GM12864 (cell line): Measurements from ENCODE around the gene ANK3.

Source experiments
- DNase-seq: peaks from one replicate; pipeline ENCODE4 v3.0.0-alpha.2; 2011; ENCODE audit warnings: low read depth
- H3K4me3 ChIP-seq: 2 replicates; pipeline ENCODE4 v1.5.1; 2011; ENCODE audit warnings: mild to moderate bottlenecking, low read depth, low read length, control low read depth
- TF ChIP-seq, protein P1 (sequence below): IDR thresholded peaks from 2 replicates; pipeline ENCODE4 v1.5.1; 2011; ENCODE audit warnings: low read depth, mild to moderate bottlenecking, moderate library complexity, low read length, control low read depth, inconsistent platforms; ENCODE audit errors: missing control alignments

Gene ANK3

DNA sequence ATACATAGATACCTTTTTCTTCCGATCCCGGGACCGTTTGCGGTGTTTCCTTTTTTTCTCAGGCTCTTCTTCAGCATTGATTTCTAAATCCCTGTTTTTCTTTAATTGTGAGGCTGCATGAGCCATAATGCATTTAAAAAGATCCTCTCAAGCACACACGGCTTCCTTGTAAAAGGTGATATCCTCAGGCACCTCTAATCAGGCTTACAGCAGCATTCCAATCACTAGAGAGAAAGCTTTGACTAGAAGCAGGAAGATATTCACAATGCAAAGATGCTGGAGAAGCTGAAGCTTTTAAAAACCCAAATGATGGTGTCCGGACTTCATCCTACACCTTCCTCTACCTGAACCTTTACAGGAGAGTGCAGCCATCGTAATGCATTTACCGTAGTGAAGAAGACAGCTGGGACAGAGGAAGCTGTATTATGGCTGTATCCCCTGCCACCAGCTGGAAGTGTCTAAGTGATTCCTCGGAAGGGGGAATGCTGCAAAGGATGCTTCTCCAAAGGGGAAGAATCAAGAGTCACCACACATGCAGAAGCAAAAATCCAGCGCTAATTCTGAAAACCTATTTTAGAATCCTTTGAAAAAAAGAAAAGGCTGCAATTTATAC, at the start of gene ANK3:
TSS of gene ANK3 (minus strand) at position 463 of the 613 bp plus-strand sequence. CDS start at position 126, 337 bp downstream.
- no peak within 1 kb of the TSS for H3K4me3 ChIP-seq
- no peak for DNase-seq
- TF ChIP-seq, protein P1, sequence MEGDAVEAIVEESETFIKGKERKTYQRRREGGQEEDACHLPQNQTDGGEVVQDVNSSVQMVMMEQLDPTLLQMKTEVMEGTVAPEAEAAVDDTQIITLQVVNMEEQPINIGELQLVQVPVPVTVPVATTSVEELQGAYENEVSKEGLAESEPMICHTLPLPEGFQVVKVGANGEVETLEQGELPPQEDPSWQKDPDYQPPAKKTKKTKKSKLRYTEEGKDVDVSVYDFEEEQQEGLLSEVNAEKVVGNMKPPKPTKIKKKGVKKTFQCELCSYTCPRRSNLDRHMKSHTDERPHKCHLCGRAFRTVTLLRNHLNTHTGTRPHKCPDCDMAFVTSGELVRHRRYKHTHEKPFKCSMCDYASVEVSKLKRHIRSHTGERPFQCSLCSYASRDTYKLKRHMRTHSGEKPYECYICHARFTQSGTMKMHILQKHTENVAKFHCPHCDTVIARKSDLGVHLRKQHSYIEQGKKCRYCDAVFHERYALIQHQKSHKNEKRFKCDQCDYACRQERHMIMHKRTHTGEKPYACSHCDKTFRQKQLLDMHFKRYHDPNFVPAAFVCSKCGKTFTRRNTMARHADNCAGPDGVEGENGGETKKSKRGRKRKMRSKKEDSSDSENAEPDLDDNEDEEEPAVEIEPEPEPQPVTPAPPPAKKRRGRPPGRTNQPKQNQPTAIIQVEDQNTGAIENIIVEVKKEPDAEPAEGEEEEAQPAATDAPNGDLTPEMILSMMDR = no peak

DNA sequence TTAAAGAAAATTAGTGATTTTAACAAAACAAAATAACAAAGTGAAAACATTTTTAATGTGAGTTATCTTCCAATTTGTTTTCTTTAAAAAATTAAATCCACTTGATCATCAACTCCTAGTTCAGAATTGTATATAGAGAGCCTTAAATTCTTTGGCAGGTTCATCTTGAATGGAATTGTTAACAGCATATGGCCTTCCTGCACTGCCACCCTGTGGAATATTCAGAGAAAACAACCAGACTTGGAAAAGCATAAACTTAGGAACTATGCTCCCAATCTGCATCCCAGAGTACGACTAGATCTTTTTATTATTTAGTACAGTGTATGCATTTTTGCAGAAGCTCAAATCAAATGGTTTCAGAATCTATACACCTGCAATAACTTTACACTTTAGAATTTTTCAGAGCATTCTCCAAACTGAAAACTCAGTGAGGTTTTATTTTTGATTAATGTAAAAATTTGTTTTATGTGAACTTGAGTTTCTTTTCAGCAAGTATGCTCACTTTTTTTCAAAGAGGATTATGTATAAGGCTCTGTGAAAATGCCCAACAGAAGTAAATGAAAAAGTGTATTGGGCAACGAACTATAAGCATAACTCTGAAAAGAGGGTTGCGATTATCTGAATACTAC, 44.9 kb upstream of the ANK3 start:
- TF ChIP-seq, protein P1 = peak; percentile 46
- peak; percentile 5 for DNase-seq
- H3K4me3 ChIP-seq = no peak overlapping the region

DNA sequence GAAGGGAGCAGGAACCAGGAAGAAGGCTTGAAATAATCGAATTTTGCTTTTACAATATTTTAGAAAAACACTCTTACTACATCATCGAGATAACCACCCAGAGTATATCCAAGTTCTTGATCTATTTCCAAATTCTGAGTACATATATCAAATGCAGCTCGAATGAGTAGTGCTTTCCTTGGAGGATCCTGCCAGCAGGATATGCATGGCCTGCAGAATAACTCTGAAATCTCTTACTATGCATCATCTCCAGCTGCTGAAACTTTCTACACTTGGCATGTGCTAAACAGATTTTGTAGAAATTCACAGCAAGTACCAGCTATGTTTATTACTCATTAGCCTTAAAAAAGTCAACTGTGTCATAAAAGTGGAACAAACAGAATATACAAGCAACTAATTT, 44.0 kb upstream of the ANK3 start:
- DNase-seq = no peak
- no peak overlapping the region for H3K4me3 ChIP-seq
- TF ChIP-seq, protein P1 = no peak

DNA sequence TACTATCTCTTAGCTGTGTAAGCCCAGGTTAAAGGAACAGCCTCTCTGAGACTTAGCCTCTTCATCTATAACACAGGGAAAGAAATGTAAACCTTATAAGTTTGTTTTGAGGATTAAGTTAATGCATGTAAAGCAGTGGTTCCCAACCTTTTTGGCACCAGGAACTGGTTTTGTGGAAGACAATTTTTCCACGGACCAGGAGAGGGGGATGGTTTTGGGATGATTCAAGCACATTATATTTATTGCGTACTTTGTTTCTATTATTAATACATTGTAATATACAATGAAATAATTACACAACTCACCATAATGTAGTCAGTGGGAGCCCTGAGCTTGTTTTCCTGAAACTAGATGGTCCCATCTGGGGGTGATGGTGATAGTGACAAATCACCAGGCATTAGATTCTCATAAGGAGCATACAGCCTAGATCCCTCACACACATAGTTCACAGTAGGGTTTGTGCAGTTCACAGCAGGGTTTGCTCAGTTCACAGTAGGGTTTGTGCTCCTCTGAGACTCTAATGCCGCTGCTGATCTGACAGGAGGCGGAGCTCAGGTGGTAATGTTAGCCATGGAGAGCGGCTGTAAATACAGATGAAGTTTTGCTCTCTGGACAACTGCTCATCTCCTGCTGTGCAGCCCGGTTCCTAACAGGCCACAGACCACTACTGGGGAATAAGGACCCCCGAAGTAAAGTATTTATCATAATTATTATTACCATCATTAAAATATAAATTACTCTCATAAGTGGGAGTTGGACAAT, 41.3 kb upstream of the ANK3 start:
- TF ChIP-seq, protein P1 = no peak
- DNase-seq = no peak

DNA sequence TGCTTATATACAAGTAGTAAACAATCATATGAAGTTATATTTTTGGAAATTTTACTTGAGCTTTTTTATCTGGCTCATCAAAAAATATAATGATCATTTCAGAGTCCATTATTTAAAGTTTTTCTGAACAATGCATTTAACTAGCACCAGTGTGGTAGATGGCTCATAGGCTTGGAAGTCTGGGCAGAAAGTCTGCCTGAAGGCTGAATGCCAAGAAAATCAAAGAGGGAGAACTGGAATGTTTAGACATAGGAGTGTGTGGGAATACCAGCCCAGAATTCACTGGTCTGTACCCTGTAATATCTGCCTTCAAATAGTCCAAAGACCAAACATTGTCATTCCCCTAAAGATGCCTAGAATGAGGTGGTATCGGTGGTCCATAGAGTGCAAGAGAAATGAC, 40.3 kb upstream of the ANK3 start:
- H3K4me3 ChIP-seq = no peak overlapping the region
- TF ChIP-seq, protein P1 = no peak
- DNase-seq = no peak

More for the DNA sequence above, 41.3 kb upstream of the ANK3 start:
- no peak overlapping the region for H3K4me3 ChIP-seq

DNA sequence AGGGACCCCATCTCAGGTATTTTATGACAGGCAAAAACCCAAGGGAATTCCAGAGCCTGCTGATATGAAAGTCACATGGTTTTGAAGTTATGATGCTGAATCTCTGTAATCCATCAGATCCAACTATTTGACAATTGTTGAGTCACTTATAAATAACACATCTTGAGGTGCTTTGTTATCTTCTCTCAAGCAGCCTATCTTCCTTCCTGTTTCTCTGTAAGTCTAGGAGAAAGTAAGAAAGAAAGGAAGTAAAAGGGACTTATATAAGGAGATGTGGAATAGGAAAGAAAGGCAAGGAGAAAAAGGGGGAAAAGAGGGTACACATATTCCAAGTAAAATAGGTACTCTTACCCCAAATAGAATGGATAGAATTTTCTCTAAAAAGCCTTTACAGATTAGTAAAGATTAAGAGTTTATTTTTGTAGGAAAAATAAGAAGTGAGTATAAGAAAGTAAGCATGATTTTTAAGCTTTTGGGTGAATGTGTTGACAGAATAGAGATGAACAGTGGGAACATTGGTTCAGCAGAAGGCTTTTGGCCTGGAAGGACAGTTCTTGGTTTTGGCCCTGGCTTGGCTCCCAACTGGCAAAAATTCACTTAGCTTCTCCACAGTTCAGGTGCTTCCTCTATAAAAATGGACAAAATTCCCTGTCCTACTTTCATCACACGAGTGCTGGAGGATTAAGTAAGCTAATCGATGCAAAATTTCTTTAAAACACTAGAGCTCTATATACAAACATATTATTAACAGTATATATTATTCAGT, 39.6 kb upstream of the ANK3 start:
- TF ChIP-seq, protein P1 = no peak
- H3K4me3 ChIP-seq = no peak overlapping the region
- no peak for DNase-seq
